ENCODE data around the gene ABCA7.
A peak's percentile ranks its signal among the peaks of the same experiment; 100 is the strongest.

Gene ABCA7

DNA sequence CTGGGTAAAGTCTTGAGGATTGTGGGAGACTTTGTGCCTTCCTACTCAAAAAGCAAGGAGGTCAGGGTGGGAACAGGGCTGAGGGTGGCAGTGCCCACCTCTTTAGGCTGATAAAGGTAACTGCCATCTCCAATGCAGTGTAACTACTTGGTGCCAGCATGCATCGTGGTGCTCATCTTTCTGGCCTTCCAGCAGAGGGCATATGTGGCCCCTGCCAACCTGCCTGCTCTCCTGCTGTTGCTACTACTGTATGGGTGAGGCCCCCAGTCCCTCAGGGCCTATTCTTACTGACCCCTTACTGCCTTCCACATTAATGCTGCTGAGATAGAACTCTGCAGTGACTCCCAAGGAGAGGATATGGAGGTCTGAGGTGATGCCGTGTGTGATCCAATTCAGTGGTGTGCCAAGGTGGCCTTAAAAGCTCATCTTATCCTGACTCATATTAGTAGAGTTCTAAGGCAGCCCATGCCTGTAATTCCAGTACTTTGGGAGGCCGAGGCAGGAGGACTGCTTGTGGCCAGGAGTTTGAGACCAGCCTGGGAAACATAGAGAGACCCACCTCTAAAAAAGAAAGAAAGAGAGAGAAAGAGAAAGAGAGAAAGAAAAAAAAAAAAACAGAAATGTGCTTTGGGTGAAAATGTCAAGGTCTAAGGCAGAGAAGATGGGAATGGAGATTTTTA lies 17.4 kb downstream of the ABCA7 start:
- DNase-seq (ENCODE audit: low read depth in 2 of 2): no peak

DNA sequence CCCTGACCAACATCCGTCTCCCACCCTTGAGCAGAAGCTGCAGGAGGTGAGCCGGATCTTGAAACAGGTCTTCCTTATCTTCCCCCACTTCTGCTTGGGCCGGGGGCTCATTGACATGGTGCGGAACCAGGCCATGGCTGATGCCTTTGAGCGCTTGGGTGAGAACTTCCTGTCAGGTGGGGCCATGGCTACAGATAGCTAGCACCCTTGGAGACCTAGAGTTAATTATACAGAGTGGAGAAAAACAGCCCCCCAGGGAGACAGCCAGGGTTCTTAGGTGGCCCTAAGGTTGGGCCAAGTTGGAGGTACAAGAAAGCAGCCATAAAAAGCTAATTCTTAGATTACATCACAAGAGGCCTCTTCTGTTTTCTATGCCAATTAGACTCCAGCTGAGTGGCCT lies 18.2 kb downstream of the ABCA7 start:
- DNase-seq (ENCODE audit: low read depth in 2 of 2): no peak

GRCh38 chr19:1060689-1061088 lies 20.8 kb downstream of the ABCA7 start:
- DNase-seq (ENCODE audit: low read depth in 2 of 2): no peak

DNA sequence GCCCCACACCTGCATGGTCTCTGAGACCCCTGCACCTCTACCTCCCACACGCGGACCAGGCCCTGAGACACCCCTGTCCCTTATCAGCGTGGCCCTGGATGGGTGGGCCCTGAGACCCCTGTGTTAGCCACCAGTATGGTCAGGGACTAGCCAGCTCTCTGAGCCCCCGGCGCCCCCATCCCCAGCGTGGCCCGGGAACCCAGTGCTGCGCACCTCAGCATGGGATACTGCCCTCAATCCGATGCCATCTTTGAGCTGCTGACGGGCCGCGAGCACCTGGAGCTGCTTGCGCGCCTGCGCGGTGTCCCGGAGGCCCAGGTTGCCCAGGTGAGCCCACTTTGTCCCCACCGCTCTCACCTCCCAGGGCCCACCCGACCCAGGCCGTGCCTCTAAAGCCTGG lies 22.1 kb downstream of the ABCA7 start:
- no peak for DNase-seq (ENCODE audit: low read depth in 2 of 2)

DNA sequence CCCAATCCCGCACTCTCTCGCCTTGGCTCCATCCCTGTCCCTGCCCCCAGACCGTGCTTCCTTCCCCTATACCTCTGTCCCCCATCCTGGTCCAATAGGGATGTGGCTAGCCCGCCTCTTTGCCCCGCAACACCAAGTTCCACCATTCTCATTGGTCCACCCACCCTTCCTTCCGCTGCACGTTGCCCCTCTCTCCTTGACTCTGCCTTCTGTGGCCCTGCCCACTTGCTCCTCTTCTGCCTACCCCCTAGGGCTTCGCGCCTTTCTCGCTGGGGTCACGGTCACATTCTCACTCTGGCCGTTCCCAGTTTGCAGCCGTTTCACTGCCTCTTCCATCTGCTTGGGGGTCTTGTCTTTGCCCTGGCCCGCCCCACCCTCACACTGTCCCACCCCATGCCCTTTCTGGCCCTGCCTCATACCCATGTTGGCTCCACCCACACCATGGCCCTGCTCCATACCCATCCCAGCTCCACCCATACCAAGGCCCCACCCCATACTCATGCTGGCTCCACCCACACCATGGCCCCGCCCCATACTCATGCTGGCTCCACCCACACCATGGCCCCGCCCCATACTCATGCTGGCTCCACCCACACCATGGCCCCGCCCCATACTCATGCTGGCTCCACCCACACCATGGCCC lies 22.6 kb downstream of the ABCA7 start:
- DNase-seq (ENCODE audit: low read depth in 2 of 2): no peak

DNA sequence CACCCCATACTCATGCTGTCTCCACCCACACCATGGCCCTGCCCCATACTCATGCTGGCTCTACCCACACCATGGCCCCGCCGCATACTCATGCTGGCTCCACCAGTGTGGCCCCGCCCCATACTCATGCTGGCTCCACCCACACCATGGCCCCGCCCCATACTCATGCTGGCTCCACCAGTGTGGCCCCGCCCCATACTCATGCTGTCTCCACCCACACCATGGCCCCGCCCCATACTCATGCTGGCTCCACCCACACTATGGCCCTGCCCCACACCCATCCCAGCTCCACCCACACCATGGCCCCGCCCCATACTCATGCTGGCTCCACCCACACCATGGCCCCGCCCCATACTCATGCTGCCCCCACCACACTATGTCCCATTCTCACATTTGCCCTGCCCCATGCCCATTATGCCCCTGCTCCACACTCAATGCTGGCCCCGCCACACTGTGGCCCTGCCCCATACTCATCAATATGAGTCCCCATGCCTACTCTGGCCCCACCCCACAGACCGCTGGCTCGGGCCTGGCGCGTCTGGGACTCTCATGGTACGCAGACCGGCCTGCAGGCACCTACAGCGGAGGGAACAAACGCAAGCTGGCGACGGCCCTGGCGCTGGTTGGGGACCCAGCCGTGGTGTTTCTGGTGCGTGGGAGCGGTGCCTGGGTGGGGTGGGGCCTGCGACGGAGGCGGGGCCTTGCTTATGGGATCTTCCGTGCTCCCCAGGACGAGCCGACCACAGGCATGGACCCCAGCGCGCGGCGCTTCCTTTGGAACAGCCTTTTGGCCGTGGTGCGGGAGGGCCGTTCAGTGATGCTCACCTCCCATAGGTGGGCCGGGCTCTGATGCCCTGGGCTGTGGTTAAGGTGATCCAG lies 23.4 kb downstream of the ABCA7 start:
- no peak for DNase-seq (ENCODE audit: low read depth in 2 of 2)

- DNase-seq (ENCODE audit: low read depth in 2 of 2): no peak
Observed at GRCh38 chr19:1063909-1064660, 24.2 kb downstream of the ABCA7 start.

DNA sequence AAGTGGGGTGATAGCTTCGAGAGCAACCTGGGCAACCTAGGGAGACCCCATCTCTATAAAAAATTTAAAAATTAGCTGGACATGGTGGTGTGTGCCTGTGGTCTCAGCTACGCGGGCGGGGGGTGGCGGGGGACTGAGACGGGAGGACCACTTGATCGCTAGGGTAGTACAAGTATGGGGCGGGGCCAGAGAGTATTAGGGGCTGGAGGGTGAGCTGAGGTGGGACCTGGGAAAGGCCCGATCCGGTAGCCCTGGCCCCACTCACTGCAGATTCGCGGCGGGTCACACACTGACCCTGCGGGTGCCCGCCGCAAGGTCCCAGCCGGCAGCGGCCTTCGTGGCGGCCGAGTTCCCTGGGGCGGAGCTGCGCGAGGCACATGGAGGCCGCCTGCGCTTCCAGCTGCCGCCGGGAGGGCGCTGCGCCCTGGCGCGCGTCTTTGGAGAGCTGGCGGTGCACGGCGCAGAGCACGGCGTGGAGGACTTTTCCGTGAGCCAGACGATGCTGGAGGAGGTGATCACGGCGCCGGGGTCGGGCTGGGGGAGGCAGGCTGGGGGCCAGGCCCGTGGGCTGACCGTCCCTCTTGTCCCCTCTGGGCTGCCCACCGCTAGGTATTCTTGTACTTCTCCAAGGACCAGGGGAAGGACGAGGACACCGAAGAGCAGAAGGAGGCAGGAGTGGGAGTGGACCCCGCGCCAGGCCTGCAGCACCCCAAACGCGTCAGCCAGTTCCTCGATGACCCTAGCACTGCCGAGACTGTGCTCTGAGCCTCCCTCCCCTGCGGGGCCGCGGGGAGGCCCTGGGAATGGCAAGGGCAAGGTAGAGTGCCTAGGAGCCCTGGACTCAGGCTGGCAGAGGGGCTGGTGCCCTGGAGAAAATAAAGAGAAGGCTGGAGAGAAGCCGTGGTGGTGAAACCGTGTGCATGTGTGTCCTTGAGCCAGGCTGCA lies 25.0 kb downstream of the ABCA7 start:
- peak in 1 of 2 donors; percentile 53 for DNase-seq (ENCODE audit: low read depth in 2 of 2)

DNA sequence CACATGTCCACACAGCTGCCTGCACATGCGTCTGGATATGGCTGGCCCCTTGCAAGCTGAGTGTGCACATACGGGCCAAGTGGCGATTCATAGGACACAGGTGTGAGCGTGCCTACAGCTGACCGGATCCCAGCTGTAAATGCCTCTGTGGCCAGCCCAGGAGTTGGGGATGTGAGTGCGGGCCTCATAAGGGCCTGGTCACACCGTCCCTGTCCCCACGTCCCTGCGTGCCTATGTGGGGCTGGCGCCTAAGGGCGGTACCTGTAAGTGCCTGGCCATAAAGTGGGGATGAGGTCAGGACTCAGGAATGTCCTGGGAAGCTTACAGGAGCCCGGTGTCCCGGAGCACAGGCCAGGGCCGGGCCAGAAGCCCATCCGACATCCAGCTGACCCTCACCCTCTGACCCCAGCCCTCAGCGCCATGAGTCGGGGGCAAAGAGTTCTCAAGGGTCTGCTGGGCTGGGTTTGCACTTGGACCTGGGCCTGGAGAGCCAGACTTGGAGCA lies 25.8 kb downstream of the ABCA7 start:
- DNase-seq (ENCODE audit: low read depth in 2 of 2): no peak

GRCh38 chr19:1066251-1066747 lies 26.4 kb downstream of the ABCA7 start:
- DNase-seq (ENCODE audit: low read depth in 2 of 2): no peak

DNA sequence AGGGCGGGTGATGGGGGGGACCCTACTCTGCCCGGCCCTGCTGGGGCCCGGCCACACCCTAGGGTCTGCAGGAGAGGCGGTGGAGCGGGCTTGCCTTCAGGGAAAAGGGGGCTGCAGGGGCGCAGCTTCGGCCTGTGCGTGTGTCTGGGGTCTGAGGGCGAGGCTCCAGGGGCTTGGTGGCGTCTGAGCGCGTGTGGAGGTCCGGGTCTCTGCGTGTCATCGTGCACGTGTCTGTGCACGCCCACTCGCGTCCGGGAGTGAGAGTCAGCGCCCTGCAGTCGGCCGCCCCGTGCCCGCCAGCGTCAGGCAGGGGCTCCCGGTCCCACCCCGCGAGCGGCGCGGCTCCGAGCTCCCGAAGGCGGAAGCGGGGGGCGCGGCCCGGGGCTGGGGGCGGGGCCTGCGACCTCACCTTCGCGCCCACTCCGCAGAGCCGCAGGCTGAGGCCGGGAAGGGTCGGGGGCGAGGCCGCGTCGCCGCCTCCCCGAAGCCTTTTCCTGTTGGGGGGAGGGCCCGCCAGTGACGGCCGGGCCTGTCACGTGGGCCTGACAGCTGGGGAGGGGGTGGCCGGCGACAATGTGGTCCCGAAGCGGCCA lies 26.9 kb downstream of the ABCA7 start, which contains the start of gene ARHGAP45:
Gene ARHGAP45 (plus strand): TSS at position 420 of the 593 bp plus-strand sequence. CDS start 239 bp downstream, outside the sequence.
- peak; percentile 67 to 69 for DNase-seq (ENCODE audit: low read depth in 2 of 2)

DNA sequence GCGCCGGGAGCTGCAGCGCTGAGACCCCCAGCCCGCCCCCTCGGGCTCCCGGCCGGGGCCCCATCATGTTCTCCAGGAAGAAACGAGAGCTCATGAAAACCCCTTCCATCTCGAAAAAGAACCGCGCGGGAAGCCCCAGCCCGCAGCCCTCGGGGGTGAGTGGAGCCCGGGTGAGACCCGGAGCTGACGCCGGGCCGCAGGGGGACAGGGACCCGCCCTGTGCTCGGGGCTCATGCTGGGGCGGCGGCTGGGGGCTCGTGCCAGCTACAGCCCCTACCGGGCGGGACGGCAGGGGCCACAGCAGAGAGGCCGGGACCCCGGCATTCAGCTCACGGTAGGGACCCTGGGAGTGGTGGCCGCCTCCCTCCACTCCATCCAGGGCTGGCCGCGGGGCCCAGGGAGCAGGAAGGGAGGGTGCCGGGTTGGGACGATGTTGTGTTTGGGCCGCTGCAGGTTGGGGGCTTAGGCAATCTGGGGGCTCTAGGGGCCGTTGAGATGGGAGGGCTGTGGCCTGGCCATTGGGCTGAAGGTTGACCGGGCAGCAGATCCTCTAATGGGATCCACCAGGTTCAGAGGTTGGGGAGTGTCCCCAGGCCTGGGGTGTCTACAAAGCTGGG lies 27.5 kb downstream of the ABCA7 start:
- DNase-seq (ENCODE audit: low read depth in 2 of 2): no peak

DNA sequence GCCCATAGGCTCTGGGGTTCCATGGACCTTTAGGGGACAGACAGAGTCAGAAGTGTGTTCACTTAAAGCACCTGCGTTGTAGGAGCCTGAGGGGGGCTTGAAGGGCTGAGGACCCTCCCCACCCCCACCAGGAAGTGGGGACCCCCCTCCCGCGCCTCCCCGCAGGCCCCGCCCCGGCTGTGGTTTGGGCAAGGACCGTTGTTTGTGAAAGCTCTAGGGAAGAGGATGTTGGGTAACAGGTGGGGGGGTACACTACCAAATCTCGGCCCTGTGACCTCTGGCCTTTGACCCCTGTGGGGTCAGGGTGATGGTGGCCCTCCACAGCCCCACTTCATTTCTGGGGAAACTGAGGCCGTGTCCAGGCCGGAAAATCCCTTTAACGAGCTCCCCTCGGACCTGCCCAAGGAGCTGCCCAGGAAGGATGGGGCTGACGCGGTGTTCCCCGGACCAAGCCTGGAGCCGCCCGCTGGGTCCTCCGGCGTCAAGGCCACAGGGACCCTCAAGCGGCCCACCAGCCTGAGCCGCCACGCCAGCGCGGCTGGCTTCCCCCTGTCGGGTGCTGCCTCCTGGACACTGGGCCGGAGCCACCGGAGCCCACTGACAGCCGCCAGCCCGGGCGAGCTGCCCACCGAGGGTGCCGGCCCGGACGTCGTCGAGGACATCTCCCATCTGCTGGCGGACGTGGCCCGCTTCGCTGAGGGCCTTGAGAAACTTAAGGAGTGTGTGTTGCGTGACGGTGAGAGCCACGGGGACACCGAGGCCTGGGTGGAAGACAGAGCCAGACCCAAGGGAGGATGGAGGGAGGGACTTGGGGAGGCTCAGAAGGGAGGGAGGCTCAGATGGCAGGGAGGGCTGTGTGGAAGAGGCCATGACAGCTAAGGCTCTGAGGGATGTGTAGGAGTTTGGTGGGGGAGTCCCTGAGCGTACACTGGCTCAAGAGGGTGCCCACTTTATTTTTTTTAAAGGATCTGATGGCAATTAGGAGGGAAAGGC lies 28.4 kb downstream of the ABCA7 start:
- DNase-seq (ENCODE audit: low read depth in 2 of 2): no peak

GRCh38 chr19:1069009-1069779 lies 29.3 kb downstream of the ABCA7 start:
- no peak for DNase-seq (ENCODE audit: low read depth in 2 of 2)

- no peak for DNase-seq (ENCODE audit: low read depth in 2 of 2)
Observed at GRCh38 chr19:1070576-1070930, 30.6 kb downstream of the ABCA7 start.

DNA sequence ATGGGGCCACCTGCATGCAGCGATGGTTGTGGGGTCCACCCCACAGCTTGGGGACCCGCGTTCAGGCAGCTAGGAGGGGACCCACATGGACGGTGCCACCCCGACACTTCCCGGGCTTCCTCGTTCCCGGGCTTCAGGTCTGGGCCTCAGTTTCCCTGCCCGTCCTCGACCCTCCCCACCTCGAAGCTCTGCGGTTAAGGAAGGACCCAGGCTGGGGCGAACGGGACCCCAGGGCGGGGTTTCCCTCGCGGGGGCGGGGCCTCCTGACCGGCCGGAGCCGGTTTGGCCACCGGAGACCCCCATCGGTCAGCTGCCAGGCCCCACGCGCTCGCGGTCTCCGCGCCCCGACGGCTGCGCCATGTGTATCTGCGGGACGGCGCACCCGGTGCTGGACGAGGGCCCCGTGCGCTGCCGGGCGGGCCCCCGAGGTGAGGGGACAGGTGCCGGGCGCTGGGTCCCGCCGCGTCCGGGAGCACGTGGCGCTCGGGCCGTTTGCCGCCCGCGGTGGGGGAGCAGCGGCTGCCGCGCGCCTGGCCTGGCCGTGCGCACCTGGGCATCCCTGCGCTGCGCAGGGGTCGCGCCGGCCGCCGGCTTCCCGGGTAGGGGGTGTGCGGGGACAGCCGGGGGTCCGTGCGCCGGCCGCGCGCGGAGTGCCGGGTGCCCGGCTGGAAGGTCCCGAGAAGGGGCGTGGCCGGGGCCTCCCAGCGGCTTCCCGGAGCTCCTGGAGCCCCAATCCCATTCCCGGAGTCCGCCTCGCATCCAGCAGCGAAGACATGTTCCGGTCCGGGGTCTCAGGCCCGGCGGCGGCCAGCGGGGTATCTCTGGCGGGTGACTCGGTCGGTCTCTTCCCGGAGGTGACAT lies 31.3 kb downstream of the ABCA7 start:
- no peak for DNase-seq (ENCODE audit: low read depth in 2 of 2)

Data from stimulated activated CD8-positive, alpha-beta memory T cell treated with anti-CD3 and anti-CD28 coated beads, Interleukin-2, amount 100 ng/mL, for 1 hour (primary cell).